ENCODE data around the gene STX16. TPM values are rescaled to one million over a fixed set of nuclear protein-coding genes. Genes with fewer than 3 reads are reported as not detected.

Gene STX16
- polyA plus RNA-seq, 4 donors: 17.3 to 73.4 (median 34.9) TPM

- WGBS, 3 donors: 70 to 85% (median 79%) methylated on average over 22 to 23 of the region's 23 CpGs
- no peaks in the 10 kb centered on the region for H3K27me3 ChIP-seq (ENCODE audit: control insufficient read depth in 3 of 3, insufficient read depth in 3 of 3, low read length in 3 of 3)
These were observed 66.4 kb downstream of the STX16 start for GRCh38 chr20:58717278-58718091.

GRCh38 chr20:58718121-58718563 lies 67.1 kb downstream of the STX16 start:
- peaks cover 0 to 10% (median 0%) of the 10 kb centered on the region in 3 donors for H3K4me1 ChIP-seq (ENCODE audit: control insufficient read depth in 3 of 3, insufficient read depth in 2 of 3, low read depth in 1 of 3, low read length in 2 of 3)
- 88 to 92% (median 88%) methylated on average over 15 of the region's 15 CpGs for WGBS, 3 donors
- no peak for FAIRE-seq

More at GRCh38 chr20:58717278-58718091, 66.4 kb downstream of the STX16 start:
- no peak overlapping the region for H3K4me3 ChIP-seq (ENCODE audit: low read depth in 1 of 3, low read length in 3 of 3)
- H3K4me1 ChIP-seq (ENCODE audit: control insufficient read depth in 3 of 3, insufficient read depth in 2 of 3, low read depth in 1 of 3, low read length in 2 of 3): peaks cover 0 to 10% (median 0%) of the 10 kb centered on the region in 3 donors
- DNase-seq: no peak
- H3K36me3 ChIP-seq (ENCODE audit: control insufficient read depth in 3 of 3, insufficient read depth in 2 of 3, low read depth in 1 of 3, low read length in 3 of 3): peaks cover 0 to 15% (median 0%) of the 10 kb centered on the region in 3 donors
- FAIRE-seq: no peak
- no peaks in the 10 kb centered on the region for H3K9me3 ChIP-seq (ENCODE audit: control insufficient read depth in 2 of 2, insufficient read depth in 1 of 2, low read depth in 1 of 2, low read length in 1 of 2)
- no peak overlapping the region for H3K27ac ChIP-seq (ENCODE audit: low read depth in 1 of 3, low read length in 2 of 3)

GRCh38 chr20:58718729-58719128 lies 67.6 kb downstream of the STX16 start:
- Histone ChIP-seq H3K9me3 (ENCODE audit: control insufficient read depth in 2 of 2, insufficient read depth in 1 of 2, low read depth in 1 of 2, low read length in 1 of 2) (no peaks in the 10 kb centered on the region), H3K4me1 (ENCODE audit: control insufficient read depth in 3 of 3, insufficient read depth in 2 of 3, low read depth in 1 of 3, low read length in 2 of 3) (peaks cover 0 to 10% (median 0%) of the 10 kb centered on the region in 3 donors), H3K4me3 (ENCODE audit: low read depth in 1 of 3, low read length in 3 of 3) (no peak overlapping the region), H3K27ac (ENCODE audit: low read depth in 1 of 3, low read length in 2 of 3) (no peak overlapping the region), H3K27me3 (ENCODE audit: control insufficient read depth in 3 of 3, insufficient read depth in 3 of 3, low read length in 3 of 3) (no peaks in the 10 kb centered on the region), H3K36me3 (ENCODE audit: control insufficient read depth in 3 of 3, insufficient read depth in 2 of 3, low read depth in 1 of 3, low read length in 3 of 3) (peaks cover 0 to 7% (median 0%) of the 10 kb centered on the region in 3 donors)
- 82 to 83% (median 83%) methylated on average over 10 of the region's 10 CpGs for WGBS, 3 donors
- DNase-seq (no peak), FAIRE-seq (no peak)

More at GRCh38 chr20:58718121-58718563, 67.1 kb downstream of the STX16 start:
- Histone ChIP-seq H3K36me3 (ENCODE audit: control insufficient read depth in 3 of 3, insufficient read depth in 2 of 3, low read depth in 1 of 3, low read length in 3 of 3) (peaks cover 0 to 12% (median 0%) of the 10 kb centered on the region in 3 donors), H3K9me3 (ENCODE audit: control insufficient read depth in 2 of 2, insufficient read depth in 1 of 2, low read depth in 1 of 2, low read length in 1 of 2) (no peaks in the 10 kb centered on the region), H3K27me3 (ENCODE audit: control insufficient read depth in 3 of 3, insufficient read depth in 3 of 3, low read length in 3 of 3) (no peaks in the 10 kb centered on the region), H3K4me3 (ENCODE audit: low read depth in 1 of 3, low read length in 3 of 3) (no peak overlapping the region), H3K27ac (ENCODE audit: low read depth in 1 of 3, low read length in 2 of 3) (no peak overlapping the region)
- DNase-seq: no peak

GRCh38 chr20:58719258-58719657 lies 68.2 kb downstream of the STX16 start:
- Histone ChIP-seq H3K27me3 (ENCODE audit: control insufficient read depth in 3 of 3, insufficient read depth in 3 of 3, low read length in 3 of 3) (no peaks in the 10 kb centered on the region), H3K36me3 (ENCODE audit: control insufficient read depth in 3 of 3, insufficient read depth in 2 of 3, low read depth in 1 of 3, low read length in 3 of 3) (peaks cover 0 to 2% (median 0%) of the 10 kb centered on the region in 3 donors), H3K27ac (ENCODE audit: low read depth in 1 of 3, low read length in 2 of 3) (no peak overlapping the region), H3K9me3 (ENCODE audit: control insufficient read depth in 2 of 2, insufficient read depth in 1 of 2, low read depth in 1 of 2, low read length in 1 of 2) (no peaks in the 10 kb centered on the region), H3K4me3 (ENCODE audit: low read depth in 1 of 3, low read length in 3 of 3) (no peak overlapping the region), H3K4me1 (ENCODE audit: control insufficient read depth in 3 of 3, insufficient read depth in 2 of 3, low read depth in 1 of 3, low read length in 2 of 3) (peaks cover 0 to 10% (median 0%) of the 10 kb centered on the region in 3 donors)
- DNase-seq: no peak
- 79 to 87% (median 83%) methylated on average over 7 of the region's 7 CpGs for WGBS, 3 donors
- no peak for FAIRE-seq

GRCh38 chr20:58719971-58720371 lies 68.9 kb downstream of the STX16 start:
- Histone ChIP-seq H3K27ac (ENCODE audit: low read depth in 1 of 3, low read length in 2 of 3) (no peak overlapping the region), H3K36me3 (ENCODE audit: control insufficient read depth in 3 of 3, insufficient read depth in 2 of 3, low read depth in 1 of 3, low read length in 3 of 3) (no peaks in the 10 kb centered on the region), H3K9me3 (ENCODE audit: control insufficient read depth in 2 of 2, insufficient read depth in 1 of 2, low read depth in 1 of 2, low read length in 1 of 2) (no peaks in the 10 kb centered on the region), H3K27me3 (ENCODE audit: control insufficient read depth in 3 of 3, insufficient read depth in 3 of 3, low read length in 3 of 3) (no peaks in the 10 kb centered on the region), H3K4me1 (ENCODE audit: control insufficient read depth in 3 of 3, insufficient read depth in 2 of 3, low read depth in 1 of 3, low read length in 2 of 3) (peaks cover 0 to 10% (median 0%) of the 10 kb centered on the region in 3 donors), H3K4me3 (ENCODE audit: low read depth in 1 of 3, low read length in 3 of 3) (no peak overlapping the region)
- DNase-seq (no peak), FAIRE-seq (no peak)
- WGBS, 3 donors: 8 to 34% (median 30%) methylated on average over 6 of the region's 6 CpGs

GRCh38 chr20:58720890-58721289 lies 69.8 kb downstream of the STX16 start:
- FAIRE-seq (no peak), DNase-seq (no peak)
- Histone ChIP-seq H3K27me3 (ENCODE audit: control insufficient read depth in 3 of 3, insufficient read depth in 3 of 3, low read length in 3 of 3) (no peaks in the 10 kb centered on the region), H3K4me3 (ENCODE audit: low read depth in 1 of 3, low read length in 3 of 3) (no peak overlapping the region), H3K36me3 (ENCODE audit: control insufficient read depth in 3 of 3, insufficient read depth in 2 of 3, low read depth in 1 of 3, low read length in 3 of 3) (no peaks in the 10 kb centered on the region), H3K4me1 (ENCODE audit: control insufficient read depth in 3 of 3, insufficient read depth in 2 of 3, low read depth in 1 of 3, low read length in 2 of 3) (peaks cover 0 to 10% (median 0%) of the 10 kb centered on the region in 3 donors), H3K27ac (ENCODE audit: low read depth in 1 of 3, low read length in 2 of 3) (no peak overlapping the region), H3K9me3 (ENCODE audit: control insufficient read depth in 2 of 2, insufficient read depth in 1 of 2, low read depth in 1 of 2, low read length in 1 of 2) (no peaks in the 10 kb centered on the region)
- WGBS, 3 donors: 92 to 93% (median 92%) methylated on average over 14 of the region's 14 CpGs

GRCh38 chr20:58721951-58722778 lies 71.1 kb downstream of the STX16 start:
- 61 to 68% (median 62%) methylated on average over 22 of the region's 22 CpGs for WGBS, 3 donors
- peaks cover 0 to 3% of the 10 kb centered on the region in 2 donors for H3K9me3 ChIP-seq (ENCODE audit: control insufficient read depth in 2 of 2, insufficient read depth in 1 of 2, low read depth in 1 of 2, low read length in 1 of 2)
- H3K27me3 ChIP-seq (ENCODE audit: control insufficient read depth in 3 of 3, insufficient read depth in 3 of 3, low read length in 3 of 3): no peaks in the 10 kb centered on the region
- H3K36me3 ChIP-seq (ENCODE audit: control insufficient read depth in 3 of 3, insufficient read depth in 2 of 3, low read depth in 1 of 3, low read length in 3 of 3): no peaks in the 10 kb centered on the region
- no peak overlapping the region for H3K27ac ChIP-seq (ENCODE audit: low read depth in 1 of 3, low read length in 2 of 3)
- DNase-seq: no peak
- peaks cover 0 to 3% (median 0%) of the 10 kb centered on the region in 3 donors for H3K4me1 ChIP-seq (ENCODE audit: control insufficient read depth in 3 of 3, insufficient read depth in 2 of 3, low read depth in 1 of 3, low read length in 2 of 3)
- H3K4me3 ChIP-seq (ENCODE audit: low read depth in 1 of 3, low read length in 3 of 3): no peak overlapping the region
- no peak for FAIRE-seq

GRCh38 chr20:58722877-58723627 lies 72.0 kb downstream of the STX16 start:
- H3K4me3 ChIP-seq (ENCODE audit: low read depth in 1 of 3, low read length in 3 of 3): no peak overlapping the region
- no peaks in the 10 kb centered on the region for H3K36me3 ChIP-seq (ENCODE audit: control insufficient read depth in 3 of 3, insufficient read depth in 2 of 3, low read depth in 1 of 3, low read length in 3 of 3)
- no peak for FAIRE-seq
- H3K9me3 ChIP-seq (ENCODE audit: control insufficient read depth in 2 of 2, insufficient read depth in 1 of 2, low read depth in 1 of 2, low read length in 1 of 2): peaks cover 0 to 3% of the 10 kb centered on the region in 2 donors
- H3K4me1 ChIP-seq (ENCODE audit: control insufficient read depth in 3 of 3, insufficient read depth in 2 of 3, low read depth in 1 of 3, low read length in 2 of 3): no peaks in the 10 kb centered on the region
- no peak for DNase-seq
- H3K27ac ChIP-seq (ENCODE audit: low read depth in 1 of 3, low read length in 2 of 3): no peak overlapping the region
- H3K27me3 ChIP-seq (ENCODE audit: control insufficient read depth in 3 of 3, insufficient read depth in 3 of 3, low read length in 3 of 3): no peaks in the 10 kb centered on the region
- 71 to 76% (median 74%) methylated on average over 9 of the region's 9 CpGs for WGBS, 3 donors
